ENCODE measurements around the gene GIGYF2.
A peak's percentile ranks its signal among the peaks of the same experiment; 100 is the strongest.

GIGYF2 gene

DNA sequence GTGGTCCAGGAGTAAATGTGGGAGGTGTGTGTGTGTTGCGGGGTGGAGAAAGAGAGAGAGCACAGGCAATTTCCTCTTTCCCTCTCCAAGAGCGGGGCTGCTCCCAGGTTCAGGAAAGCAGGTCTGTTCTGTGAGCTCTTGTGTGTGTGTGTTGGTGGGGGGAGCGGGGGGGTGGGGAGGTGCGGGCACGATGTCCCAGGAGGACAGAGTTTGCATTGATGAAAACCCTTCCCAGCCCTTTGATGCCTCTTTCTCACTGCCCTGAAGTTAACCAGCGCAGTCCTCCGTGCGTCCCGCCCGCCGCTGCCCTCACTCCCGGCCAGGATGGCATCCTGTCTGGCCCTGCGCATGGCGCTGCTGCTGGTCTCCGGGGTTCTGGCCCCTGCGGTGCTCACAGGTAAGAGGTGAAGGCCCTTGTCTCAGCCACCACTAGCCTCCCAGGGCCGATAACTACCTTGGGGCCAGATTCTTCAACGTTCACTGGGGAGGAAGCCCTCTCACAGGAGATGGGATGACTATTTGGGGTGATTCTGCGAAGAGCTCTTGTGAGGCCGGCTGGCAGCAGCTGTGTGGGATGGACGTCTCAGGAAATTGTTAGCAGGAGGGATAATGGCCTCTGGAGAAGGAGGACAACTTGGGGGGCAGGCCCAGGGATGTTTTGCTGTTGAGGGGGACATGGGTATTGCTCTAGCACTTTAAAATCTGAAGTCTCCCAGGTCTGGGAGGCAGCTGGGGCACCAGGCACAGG lies 173.1 kb downstream of the GIGYF2 start, which contains the start of gene SNORC:
SNORC (plus strand) TSS at position 247 of the 748 bp plus-strand sequence; CDS start at position 325, 78 bp downstream.
- DNase-seq, result no peak

DNA sequence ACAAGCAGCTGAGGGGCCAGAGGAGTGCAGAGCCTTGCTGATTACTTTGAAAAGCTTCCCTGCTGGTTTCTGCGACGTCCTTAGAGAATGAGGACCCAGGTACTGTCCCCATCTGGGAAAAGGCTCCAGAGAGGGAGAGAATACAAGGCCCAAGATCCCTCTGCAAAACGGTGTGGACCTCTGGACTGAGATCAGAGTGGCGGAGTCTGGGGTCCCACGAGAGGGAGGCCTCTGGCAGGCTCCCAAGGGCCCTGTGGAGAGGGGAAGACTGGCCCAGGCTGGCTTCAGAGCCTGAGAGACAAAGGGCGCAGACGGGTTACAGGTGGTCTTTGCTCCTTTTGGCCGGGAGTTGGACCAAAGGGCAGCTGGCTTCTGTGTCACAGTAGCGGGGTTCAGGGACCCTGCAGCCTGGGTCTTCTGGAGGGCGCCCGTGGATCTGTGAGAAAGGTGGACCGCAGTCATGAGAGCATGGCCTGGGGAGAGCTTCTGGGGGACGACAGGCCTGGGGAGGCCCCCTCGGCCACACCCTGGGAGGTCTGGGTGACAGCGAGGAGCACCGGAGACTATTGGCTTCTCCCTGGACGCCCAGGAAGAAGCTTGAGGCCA lies 173.7 kb downstream of the GIGYF2 start:
- no peak for DNase-seq

DNA sequence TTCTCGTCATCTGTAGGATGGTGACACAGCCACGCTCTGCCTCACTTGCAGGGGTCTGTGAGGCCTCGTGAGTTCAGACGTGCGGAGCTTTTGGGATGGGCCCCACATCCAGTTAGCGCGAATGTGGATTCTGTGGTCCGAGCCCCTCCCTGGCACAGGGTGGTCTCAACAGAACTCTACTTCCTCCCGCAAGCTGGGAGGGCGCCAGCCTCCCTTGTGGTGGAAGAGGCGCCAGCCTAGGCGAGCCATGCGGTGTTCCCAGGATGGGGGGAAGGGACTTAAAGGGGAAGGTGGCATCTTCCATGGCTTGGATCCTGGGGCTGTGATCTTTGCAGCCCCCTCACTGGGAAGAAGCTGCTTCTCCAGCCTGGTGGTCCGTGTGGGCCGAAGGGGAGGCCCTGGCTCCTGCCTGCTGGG lies 174.3 kb downstream of the GIGYF2 start:
- no peak for DNase-seq

DNA sequence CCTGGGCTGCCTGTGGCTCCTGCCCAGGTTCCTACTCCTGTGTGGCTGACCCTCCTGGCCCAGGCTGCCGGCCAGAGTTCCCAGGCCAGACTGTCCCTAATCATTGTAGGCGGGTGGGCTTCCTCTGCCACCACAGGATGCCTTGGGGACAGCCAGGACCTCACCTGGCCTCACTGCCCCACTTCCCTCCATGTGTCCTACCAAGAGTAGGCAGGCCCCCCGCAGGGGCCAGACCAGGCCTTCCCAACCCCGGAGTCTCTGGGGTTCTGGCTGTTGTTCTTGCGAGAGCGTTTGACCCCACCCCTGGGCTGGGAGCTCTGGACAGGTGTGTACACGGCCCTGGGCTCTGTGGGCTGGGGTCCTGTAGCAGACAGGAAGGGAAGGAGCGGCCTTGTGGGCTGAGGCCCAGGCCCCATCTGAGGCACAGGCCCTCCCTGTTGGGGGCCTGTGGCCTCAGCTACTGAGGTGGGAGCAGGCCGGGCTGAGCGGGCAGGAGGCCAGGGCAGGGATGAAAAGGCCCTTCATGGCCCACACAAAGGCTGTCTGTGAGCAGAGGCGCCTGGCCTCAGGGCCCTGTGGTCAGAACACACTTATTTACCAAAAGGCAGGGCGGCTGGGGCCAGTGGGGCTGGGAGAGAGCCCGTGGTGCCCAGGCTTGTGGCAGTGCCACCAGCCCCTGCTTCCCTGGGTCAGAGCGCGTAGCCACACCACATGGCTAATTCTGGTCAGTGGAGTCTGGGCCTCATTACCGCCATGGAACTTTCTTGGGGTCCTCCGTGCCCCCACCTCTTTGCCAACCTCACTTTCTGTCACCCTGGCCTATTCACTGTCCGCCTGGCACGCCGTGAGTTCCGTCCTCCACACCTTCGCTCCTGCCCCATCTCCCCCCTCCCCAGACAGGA lies 175.0 kb downstream of the GIGYF2 start:
- DNase-seq, result no peak

DNA sequence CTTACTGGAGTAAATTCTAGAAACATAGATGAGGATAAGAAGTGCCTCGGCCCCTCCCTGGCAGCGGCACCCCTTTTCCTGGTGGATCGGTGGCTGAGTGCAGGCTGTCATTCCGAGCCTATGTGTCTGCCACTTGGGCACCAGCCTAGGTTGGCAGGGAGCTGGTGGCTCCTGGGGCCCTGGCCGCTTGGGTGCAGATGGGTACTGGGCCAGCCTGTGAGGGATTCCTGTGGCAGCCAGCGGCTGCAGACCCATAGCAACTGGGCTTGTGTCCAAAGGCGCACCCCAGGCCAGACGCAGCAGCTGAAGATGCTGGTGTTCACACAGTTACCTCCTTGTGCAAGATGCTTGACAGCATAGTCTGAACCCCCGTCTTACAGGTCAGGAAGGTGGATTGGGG lies 175.7 kb downstream of the GIGYF2 start:
- no peak for DNase-seq

GRCh38 chr2:232873292-232873908 lies 176.3 kb downstream of the GIGYF2 start:
- DNase-seq, result no peak

DNA sequence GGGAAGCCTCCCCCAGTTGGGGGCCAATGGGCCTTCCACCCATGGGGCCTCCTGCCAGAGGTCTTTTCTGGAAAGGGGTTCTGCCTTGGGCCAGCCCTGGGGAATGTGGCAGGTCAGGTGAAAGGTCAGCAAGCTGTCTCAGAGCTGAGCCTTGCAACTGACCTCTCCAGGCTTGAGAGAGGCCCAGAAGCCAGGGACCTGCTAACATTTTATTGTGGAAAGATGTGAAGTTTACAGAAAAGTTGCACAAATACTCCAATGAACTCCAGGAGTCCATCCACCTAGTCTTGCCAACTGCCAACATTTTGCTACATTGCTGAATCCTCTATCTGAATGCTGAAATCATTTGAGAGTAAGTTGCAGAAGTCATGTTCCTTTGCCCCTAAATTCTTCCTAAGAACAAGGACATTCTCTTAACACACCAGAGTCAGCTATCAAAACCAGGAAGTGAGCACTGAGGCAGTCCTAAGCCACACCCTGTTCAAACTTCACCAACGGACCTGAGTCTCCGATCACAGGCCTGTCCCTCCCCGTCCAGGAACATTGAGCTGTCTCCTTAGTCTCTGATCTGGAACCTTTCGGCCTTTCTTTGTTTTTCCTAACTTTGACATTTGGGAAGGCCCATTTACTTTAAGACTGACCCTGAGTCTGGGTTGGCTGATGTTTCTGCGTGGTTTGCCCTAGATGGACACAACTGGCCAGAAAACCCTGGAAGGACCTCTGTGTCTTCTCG lies 176.9 kb downstream of the GIGYF2 start:
- DNase-seq, result no peak

GRCh38 chr2:232874677-232875223 lies 177.6 kb downstream of the GIGYF2 start:
- no peak for DNase-seq

- peak; percentile 11 for DNase-seq
Observed at GRCh38 chr2:232875256-232876121, 178.4 kb downstream of the GIGYF2 start.

DNA sequence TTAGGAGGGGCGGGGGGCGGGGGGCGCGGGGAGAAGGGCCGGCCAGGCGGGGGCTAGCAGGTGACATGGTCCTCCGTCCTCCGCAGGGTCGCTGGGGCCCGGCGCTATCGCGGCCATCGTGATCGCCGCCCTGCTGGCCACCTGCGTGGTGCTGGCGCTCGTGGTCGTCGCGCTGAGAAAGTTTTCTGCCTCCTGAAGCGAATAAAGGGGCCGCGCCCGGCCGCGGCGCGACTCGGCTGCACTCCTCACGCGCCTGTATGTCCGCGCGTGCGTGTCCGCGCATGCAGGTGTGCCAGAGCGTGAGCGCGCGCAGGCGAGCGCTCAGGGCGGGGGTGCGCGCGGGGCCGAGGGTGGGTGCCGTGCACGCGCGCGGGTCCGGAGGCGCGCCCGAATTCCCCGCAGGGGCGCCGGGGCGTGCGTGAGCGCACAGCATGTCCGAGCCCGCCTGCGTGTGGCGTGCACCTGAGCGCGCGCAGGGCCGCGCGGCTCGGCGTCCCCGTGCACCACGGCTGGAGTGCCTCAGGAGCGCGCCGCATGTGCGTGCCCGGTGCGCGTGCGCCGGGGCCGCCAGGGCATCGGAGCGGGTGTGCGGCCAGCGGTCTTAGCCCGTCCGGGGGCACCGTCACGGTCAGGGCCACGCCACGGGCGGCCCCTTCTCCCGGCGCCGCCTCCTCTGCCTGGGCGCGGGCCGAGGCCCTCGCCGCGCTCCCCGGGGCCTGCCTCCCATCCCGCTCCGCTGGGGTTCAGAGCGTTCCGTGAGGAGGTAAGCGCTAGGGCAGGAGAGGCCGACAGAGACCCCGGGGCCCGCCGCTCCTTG lies 179.2 kb downstream of the GIGYF2 start:
- DNase-seq, result peak; percentile 22

GRCh38 chr2:232876978-232877441 lies 179.9 kb downstream of the GIGYF2 start:
- DNase-seq, result no peak

DNA sequence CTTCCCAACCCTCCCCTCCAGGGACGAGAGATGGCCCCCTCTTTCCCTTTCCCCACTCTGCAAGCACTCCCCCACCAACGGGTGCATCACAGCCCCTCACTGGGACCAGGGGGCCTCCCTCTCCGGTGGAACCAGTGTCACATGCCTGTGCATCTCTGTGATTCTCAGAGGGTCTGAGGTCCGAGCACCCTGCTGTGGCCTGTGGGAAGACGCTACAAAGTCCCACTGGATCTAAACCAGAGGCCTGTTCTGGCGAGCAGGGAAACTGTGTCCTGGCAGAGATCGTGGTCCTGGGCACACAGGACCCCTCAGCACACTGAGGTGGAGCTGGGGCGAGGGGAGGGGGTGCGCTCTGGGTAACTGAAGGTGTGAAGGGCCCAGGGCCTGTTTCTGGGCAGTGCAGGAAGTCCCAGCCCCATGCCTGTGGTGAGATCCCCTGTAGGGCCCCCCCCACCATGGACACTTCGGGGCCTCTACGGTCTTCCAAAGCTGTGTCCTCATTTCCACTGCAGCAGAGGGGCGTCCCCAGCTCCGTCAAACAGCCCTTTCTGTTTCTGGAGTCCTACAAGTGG lies 180.9 kb downstream of the GIGYF2 start:
- no peak for DNase-seq

DNA sequence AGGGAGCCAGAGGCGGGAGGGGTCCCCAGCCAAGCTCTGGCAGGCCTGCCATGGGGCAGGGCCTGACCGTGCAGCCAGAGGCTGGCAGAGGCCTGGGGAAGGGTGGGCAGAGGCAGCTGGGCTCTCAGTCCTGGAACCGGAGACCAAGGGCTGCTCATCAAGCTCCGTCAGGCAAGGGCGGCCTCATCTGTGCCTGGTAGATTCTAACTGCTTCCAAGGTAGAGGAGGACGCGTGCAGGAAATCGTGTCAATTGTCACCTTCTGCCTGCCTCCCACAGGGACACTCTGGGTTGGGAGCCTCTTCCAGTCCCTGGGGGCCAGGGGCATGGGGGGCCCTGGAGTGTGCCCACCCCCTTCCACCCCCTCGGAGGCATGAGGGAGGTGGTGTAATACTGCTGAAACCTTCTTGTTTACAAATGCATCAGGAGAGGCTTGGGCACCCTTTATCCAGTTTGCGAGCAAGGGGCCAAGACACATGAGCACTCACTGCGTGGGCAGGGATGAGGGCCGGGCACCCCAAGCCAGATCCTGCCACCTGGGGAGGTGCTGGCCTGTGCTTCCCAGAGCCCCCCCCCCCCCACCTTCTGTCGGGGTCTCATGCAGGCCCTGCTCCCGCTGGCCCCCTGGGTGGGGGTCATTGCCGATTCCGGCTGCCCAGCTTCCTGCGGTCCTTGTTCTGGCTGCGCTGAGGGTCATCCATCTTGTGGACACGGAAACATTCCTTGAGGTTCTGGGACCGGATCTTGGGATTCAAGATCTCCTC lies 181.9 kb downstream of the GIGYF2 start:
- DNase-seq, result no peak

DNA sequence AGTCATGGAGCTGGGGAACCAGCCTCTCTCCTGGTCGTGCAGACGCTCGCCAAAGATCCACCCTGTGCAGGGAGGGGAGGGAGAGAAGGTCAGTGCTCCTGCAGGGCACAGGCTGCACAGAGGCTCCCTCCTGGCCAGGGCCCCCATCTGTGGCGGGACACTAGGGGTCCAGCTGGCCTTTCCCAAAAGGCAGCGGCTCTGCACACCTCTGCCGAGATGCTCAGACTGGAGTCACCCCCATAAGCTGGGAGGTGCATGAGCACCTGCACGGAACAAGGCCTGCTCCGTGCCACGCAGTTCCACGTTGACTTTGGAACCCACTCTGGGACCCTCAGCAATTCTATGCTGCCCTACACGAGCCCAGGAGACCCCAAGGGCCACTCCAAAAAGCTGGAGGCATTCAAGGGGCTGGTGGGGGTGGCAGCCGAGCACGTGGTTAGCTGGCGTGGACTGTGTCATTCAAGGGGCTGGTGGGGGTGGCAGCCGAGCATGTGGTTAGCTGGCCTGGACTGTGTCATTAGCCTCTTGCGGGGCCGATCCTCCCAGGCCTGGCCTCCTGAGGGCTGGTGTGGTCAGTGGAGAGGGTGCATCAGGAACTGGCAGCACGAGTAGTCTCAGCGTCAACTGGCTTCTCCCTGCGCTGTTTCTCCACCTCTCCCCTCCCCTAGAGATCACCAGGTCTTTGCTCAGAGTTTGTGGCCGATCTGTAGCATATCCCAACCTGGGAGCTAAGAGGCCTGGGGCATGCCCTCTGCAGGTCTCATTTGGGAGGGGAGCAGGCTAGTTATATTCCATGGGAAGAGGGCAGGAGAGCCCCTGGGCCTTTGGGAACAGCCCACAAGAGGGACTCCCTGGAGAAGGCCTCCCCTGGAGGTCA lies 182.7 kb downstream of the GIGYF2 start:
- DNase-seq, result no peak

- no peak for DNase-seq
Observed at GRCh38 chr2:232880764-232881351, 183.7 kb downstream of the GIGYF2 start.

GRCh38 chr2:232882085-232882484 lies 185.0 kb downstream of the GIGYF2 start:
- no peak for DNase-seq

- DNase-seq, result no peak
Observed at GRCh38 chr2:232882505-232883115, 185.5 kb downstream of the GIGYF2 start.

All from NCI-H1092 treated with DMSO at 0.1 percent for 48 hours (cell line).